GM10248 (cell line): ENCODE data around the gene PDZD4.
A peak's percentile ranks its signal among the peaks of the same experiment; 100 is the strongest.

Source experiments
- CTCF ChIA-PET: fragments of 300-600 bp; sonication (Branson Sonifier 250); formaldehyde crosslinking; extraction: SDS; loops from one replicate; lab custom pipeline; 2021; ENCODE audit warnings: antibody characterized with exemption; lab: Yijun Ruan, JAX
- POLR2A ChIA-PET: fragments of 350-650 bp; sonication (Branson Sonifier 250); formaldehyde crosslinking; extraction: SDS; loops from one replicate; lab custom pipeline; 2020; ENCODE audit warnings: antibody characterized with exemption; lab: Yijun Ruan, JAX
- DNase-seq: peaks from one replicate; pipeline ENCODE4 v3.0.0; 2012; ENCODE audit errors: extremely low spot score
- TF ChIP-seq, protein P1 (sequence below): IDR thresholded peaks from 2 replicates; pipeline ENCODE4 v1.5.1; 2012; ENCODE audit warnings: mild to moderate bottlenecking, low read depth; ENCODE audit errors: extremely low read depth, missing control alignments, control extremely low read depth

Gene PDZD4

DNA sequence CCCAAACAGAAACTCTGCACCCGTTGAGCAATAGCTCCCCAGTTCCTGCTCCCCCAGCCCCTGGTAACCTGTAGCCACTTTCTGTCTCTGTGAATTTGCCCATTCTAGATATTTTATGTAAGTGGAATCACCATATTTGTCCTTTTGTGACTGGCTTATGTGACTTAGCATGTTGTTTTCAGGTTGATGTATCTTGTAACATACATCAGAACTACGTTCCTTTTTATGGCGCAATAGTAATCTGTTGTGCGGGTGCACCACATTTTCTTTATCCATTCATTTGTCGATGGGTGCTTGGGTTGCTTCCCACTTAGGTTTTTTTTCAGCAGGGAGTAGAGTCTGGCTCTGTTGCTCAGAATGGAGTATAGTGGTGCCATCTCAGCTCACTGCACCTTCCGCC, 6.6 kb upstream of the PDZD4 start:
- no peak for DNase-seq
- POLR2A ChIA-PET = no interaction called here
- TF ChIP-seq, protein P1, sequence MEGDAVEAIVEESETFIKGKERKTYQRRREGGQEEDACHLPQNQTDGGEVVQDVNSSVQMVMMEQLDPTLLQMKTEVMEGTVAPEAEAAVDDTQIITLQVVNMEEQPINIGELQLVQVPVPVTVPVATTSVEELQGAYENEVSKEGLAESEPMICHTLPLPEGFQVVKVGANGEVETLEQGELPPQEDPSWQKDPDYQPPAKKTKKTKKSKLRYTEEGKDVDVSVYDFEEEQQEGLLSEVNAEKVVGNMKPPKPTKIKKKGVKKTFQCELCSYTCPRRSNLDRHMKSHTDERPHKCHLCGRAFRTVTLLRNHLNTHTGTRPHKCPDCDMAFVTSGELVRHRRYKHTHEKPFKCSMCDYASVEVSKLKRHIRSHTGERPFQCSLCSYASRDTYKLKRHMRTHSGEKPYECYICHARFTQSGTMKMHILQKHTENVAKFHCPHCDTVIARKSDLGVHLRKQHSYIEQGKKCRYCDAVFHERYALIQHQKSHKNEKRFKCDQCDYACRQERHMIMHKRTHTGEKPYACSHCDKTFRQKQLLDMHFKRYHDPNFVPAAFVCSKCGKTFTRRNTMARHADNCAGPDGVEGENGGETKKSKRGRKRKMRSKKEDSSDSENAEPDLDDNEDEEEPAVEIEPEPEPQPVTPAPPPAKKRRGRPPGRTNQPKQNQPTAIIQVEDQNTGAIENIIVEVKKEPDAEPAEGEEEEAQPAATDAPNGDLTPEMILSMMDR = no peak
- CTCF ChIA-PET = no interaction called here

DNA sequence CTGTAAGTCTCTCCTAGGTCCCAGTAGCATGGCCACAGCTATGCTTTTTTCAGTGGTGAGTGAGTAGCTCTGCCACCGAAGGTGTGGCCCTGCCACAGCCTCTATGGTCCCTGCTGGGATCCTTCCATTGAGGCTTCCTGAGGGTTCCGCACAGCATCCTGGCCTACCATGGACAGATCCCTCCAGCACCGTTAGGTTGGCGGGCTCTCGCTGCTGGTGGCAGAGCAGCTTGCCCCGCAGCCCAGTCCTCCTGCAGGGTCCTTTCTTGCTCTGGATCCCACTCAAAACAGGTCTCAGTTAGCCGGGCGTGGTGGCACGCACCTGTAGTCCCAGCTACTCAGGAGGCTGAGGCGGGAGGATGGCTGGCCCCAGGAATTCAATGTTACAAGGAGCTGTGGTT, 2.4 kb upstream of the PDZD4 start:
- CTCF ChIA-PET = no interaction called here
- POLR2A ChIA-PET = no interaction called here

GRCh38 chrX:153831429-153832150, 1.2 kb upstream of the PDZD4 start:
- POLR2A ChIA-PET = no interaction called here
- peak; percentile 10 for DNase-seq
- CTCF ChIA-PET = no interaction called here
- TF ChIP-seq, protein P1 = no peak

More for the DNA sequence above, 2.4 kb upstream of the PDZD4 start:
- DNase-seq = no peak
- TF ChIP-seq, protein P1 = no peak

DNA sequence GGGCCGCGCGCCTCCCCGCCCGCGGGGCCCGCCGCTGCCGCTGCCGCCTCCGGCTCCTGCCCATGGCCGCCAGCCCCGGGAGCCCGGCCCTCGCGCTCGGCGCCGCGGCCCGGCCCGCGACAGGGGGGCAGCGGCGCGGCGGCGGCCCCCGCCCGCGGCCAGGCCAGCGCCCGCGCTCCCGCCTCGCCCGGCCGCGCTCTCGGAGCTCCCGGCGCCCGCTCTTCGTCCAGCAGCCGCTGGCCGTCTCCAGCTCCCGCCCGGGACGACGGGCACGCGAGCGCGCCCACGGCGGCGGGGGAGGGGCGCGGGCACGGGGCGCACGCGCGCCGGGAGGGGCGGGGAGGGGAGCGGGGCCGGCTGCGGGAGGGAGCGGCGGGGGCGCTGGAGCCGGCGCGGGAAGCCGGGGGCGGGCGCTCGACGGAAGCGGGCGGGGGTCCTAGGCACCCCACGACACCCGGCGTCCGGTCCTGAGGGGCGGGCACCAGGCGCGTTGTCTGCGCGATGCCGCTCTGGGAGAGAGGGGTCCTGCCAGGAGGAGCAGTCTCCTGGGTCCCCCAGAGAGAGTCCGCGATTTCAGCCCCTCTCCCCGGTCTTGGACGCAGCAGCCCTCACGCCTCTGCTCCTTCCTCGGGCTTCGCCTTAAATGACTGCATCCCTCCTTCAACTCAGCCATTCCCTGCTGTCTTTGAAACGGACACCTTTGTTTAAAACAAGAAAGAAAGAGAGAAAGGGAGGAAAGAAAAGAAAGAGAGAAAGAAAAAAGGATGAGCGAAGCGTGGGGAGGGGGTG, 490 bp upstream of the PDZD4 start:
- TF ChIP-seq, protein P1 = no peak
- DNase-seq = peak; percentile 10
- CTCF ChIA-PET = no interaction called here
- POLR2A ChIA-PET = no interaction called here

GRCh38 chrX:153829549-153829798, 870 bp downstream of the PDZD4 start:
- DNase-seq = no peak
- TF ChIP-seq, protein P1 = no peak
- CTCF ChIA-PET = no interaction called here
- POLR2A ChIA-PET = no interaction called here

DNA sequence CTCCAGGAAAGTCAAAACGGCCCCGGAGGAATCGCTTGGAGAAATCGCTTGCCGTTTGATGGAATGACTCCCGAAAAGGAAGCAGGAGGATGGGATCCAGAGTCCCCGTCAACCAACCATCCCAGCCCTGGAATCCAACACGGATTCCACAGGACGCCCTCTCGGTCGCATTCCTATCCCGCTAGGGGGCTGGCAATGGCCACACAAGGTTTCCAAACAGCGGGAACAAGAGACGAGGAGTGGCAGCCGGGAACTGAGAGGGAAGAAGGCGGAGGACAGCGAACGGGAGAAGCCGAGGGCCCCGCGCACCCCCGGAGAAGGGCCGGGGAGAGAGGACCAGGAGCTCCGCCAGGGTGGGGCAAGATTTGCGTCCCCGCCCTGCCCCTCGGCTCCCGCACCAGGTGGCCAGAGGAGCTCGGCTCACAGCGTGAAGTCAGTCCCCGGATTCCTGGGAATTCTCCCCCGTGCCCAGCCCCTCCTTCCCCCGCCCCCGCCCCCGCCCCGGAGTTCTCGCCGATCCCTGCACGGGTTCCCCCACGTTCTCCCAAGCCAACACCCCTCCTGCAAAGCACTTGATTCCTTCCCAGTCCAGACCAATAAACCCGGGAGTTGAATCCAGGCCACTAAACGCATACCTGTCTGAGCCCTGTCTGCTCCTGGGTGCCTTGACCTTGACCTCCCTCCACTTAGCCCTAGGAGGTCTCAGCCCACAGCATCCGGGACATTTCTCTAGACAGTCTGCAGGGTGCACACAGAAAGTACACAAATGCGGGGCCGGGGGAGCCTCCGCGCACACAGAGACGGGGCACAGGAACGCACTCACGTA, 1.4 kb downstream of the PDZD4 start:
- POLR2A ChIA-PET = no interaction called here
- DNase-seq = peak; percentile 14
- CTCF ChIA-PET = no interaction called here
- TF ChIP-seq, protein P1 = no peak
